ENCODE results near the gene NOL11.

GRCh38 chr17:67678414-67678813, 39.3 kb upstream of the NOL11 start:
- TF ChIP-seq CTCF (IDR thresholded peaks at IDR 0.05; ENCODE audit: control extremely low read depth in 1 of 3, insufficient read depth in 1 of 3, low read depth in 1 of 3, low read length in 3 of 3) (no peak), CREB1 (IDR thresholded peaks at IDR 0.05) (no peak), KDM1A (IDR thresholded peaks at IDR 0.05; ENCODE audit: borderline replicate concordance, low read length) (no peak), MAX (IDR thresholded peaks at IDR 0.05) (no peak), NANOG (IDR thresholded peaks at IDR 0.05; ENCODE audit: insufficient read depth, low read depth, low read length, poor library complexity, severe bottlenecking) (no peak), HDAC2 (IDR thresholded peaks at IDR 0.05; ENCODE audit: borderline replicate concordance in 1 of 2, low read depth in 2 of 2, low read length in 2 of 2) (no peak), TBP (IDR thresholded peaks at IDR 0.05; ENCODE audit: low read depth, low read length) (no peak), SIN3A (conservative IDR thresholded peaks at IDR 0.05 in 1 of 2, IDR thresholded peaks at IDR 0.05 in 1 of 2; ENCODE audit: low read depth in 1 of 2, low read length in 2 of 2) (no peak), BRCA1 (IDR thresholded peaks at IDR 0.05; ENCODE audit: low read depth, low read length) (no peak), PHF8 (conservative IDR thresholded peaks at IDR 0.05; ENCODE audit: low read depth, low read length) (no peak), ZNF274 (IDR thresholded peaks at IDR 0.05; ENCODE audit: borderline replicate concordance, extremely low read depth, low read length) (no peak), TEAD4 (IDR thresholded peaks at IDR 0.05; ENCODE audit: low read depth, low read length) (no peak), RNF2 (IDR thresholded peaks at IDR 0.05; ENCODE audit: borderline replicate concordance, low read depth, low read length, missing control alignments, poor library complexity, severe bottlenecking) (no peak)
